GM21786 (cell line): ENCODE results near the gene NMUR1.

Source experiments
- ATAC-seq: cut with Tn5 transposase; IDR thresholded peaks from one replicate; pipeline ENCODE4 v1.9.1; 2021; ENCODE audit not compliant: unreplicated experiment

Gene NMUR1

GRCh38 chr2:231488331-231488730 is 41.9 kb downstream of the NMUR1 start:
- no peak for ATAC-seq

- ATAC-seq: no peak
Observed at GRCh38 chr2:231486851-231487596, 43.2 kb downstream of the NMUR1 start.

DNA sequence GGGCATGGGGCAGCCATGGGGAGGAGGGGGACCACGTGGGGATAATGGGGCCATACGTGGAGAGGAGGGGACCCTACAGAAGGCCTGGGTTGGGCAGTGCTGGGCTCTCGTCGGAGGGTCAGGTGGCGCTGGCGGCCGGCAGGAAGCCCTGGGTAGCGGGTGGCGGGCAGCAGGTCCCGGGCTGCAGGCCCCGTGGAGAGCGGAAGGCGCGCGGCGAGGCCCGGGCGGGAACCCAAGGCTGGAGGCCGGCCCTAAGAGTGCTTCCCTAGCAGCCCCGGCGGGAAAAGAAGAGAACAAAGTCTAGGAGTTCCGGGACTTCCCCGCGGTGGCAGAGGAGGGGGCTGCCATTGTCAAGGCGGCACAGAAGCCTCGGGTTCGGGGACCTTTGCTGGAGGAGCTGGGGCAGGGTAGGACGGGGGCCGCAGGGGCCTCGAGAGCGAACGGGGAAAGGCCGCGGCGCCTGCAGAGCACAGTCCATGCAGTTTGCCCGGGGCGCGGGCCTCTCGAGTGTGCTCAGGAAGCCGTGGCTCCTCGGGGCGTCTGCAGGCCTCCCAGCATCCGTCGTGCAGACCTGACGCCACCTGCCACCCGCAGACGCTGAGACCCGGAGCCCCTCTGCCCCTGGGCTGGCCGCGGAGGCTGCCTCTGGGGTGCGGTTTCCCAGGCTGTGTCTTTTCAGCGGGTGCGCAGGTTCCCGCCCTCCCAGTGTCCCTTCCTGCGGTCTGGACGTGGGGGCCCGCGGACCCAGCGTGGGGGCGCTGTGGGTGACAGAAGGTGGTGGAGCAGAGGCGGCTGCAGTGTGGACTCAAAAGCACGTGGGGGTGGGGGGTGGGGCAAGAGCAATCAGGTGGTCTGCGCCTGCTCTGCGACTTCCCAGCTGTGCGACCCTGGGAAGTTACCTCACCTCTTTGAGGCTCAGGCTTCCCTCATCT is 46.6 kb downstream of the NMUR1 start:
- ATAC-seq: no peak

DNA sequence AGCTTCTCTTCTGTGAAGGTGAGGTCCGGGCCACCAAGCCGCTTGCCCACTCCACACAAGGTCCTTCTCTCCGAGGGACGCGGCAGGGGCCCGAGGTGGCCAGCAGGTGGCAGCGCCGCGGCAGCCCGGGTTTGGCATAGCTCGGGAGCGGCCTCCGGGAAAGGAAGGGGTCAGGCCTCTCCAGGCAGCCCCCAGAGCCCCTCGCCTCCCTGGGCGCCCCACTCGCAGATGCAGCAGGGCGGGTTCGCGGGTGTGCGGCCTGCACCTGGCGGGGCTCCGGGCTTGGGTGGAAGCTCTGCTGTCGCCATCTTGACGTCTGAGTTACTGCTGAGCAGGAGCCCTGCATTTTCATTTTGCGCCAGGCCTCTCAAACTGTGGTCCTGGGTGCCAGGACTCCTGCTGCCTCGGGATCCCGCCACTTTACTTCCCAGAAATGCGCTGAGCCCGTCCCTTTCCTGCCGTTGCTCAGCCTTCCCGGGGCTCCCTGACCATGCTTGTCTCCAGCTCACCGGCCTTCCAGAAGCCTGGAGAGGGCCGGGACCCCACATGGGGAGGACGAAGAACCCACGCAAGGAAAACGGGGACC is 47.3 kb downstream of the NMUR1 start:
- peak; percentile 66 for ATAC-seq

DNA sequence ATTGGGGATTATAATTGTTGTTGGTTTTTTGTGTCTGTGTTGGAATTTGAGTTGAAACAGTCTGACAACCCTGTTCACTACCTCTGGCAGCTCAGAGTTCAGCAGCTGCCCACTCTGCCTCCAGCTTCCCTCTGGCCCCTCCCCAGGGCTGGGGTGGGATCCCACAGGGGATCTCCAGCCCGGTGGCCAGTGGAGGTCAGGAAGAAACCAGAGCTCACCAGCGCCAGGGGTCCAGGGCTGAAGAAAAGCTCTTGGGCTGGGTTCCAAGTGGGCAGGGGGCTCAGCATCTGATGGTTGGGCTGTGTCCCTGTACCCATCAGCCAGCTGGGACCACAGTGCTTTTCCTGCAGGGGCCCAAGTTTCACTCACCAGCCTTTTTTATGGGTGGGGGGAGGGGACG is 49.5 kb downstream of the NMUR1 start:
- no peak for ATAC-seq

- ATAC-seq: no peak
Observed at GRCh38 chr2:231479455-231479854, 50.8 kb downstream of the NMUR1 start.

- no peak for ATAC-seq
Observed at GRCh38 chr2:231476920-231477319, 53.3 kb downstream of the NMUR1 start.

DNA sequence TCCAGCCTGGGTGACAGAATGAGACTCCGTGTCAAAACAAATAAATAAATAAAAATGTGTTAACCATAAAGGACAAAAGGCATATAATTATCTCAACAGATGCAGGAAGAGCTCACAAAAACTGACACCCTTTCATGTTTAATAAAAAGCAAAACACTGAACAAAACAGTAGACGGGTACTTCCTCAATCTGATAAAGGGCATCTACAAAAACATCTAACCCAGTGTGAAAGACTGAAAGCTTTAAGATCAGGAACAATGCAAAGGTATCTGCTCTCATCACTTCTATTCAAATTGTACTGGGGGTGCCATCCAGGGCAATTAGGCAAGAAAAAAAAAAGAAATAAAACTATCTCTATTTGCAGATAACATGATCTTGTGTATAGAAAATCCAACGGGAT is 54.3 kb downstream of the NMUR1 start:
- no peak for ATAC-seq
